ENCODE measurements around the gene ARHGAP9.

ARHGAP9 gene

DNA sequence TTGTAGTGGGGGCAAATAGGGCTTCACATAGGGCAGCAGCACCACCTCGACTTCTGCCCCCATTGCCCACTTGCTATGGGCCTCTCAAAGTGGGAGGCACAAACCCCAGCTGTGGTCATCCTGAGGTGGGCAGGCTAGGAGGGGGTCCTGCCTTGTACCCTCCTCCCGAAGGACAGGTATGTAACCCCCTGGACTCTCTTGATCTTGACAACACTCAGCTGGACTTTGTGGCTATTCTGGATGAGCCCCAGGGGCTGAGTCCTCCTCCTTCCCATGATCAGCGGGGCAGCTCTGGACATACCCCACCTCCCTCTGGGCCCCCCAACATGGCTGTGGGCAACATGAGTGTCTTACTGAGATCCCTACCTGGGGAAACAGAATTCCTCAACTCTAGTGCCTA, 8.0 kb downstream of the ARHGAP9 start:
- H3K27ac ChIP-seq (ENCODE audit: low read length): no peak overlapping the region
- H3F3A ChIP-seq (ENCODE audit: insufficient read depth, low read length): no peaks in the 10 kb centered on the region
- no peak overlapping the region for H3K9ac ChIP-seq (ENCODE audit: low read length)
- H3K79me2 ChIP-seq (ENCODE audit: low read length): no peaks in the 10 kb centered on the region
- peaks cover 18% of the 10 kb centered on the region for H3K27me3 ChIP-seq (replicated peaks; ENCODE audit: insufficient read depth, low read length)
- DNase-seq: no peak
- TF ChIP-seq EZH2phosphoT487 (IDR thresholded peaks at IDR 0.05; ENCODE audit: low read length): no peak
- no peak for TF ChIP-seq EZH2 (optimal IDR thresholded peaks at IDR 0.05; ENCODE audit: low read depth, low read length)
- TF ChIP-seq CTCF (IDR thresholded peaks at IDR 0.05; ENCODE audit: low read length): no peak
- H3K4me1 ChIP-seq (ENCODE audit: low read length): no peaks in the 10 kb centered on the region
- no peak overlapping the region for H3K4me3 ChIP-seq (ENCODE audit: low read length)
- no peaks in the 10 kb centered on the region for H4K20me1 ChIP-seq (ENCODE audit: insufficient read depth, low read length)
- no peaks in the 10 kb centered on the region for H3K36me3 ChIP-seq (replicated peaks; ENCODE audit: insufficient read depth, low read length)
- no peak overlapping the region for H3K4me2 ChIP-seq (ENCODE audit: low read depth, low read length)
- no peaks in the 10 kb centered on the region for H3K9me2 ChIP-seq (replicated peaks; ENCODE audit: insufficient read depth, low read length)
- H2AFZ ChIP-seq (ENCODE audit: low read length): no peak overlapping the region
- no peaks in the 10 kb centered on the region for H3K9me3 ChIP-seq (replicated peaks; ENCODE audit: insufficient read depth, low read length)

- H3K9me2 ChIP-seq (replicated peaks; ENCODE audit: insufficient read depth, low read length): no peaks in the 10 kb centered on the region
- H3F3A ChIP-seq (ENCODE audit: insufficient read depth, low read length): no peaks in the 10 kb centered on the region
- no peak overlapping the region for H3K4me3 ChIP-seq (ENCODE audit: low read length)
- no peaks in the 10 kb centered on the region for H4K20me1 ChIP-seq (ENCODE audit: insufficient read depth, low read length)
- H2AFZ ChIP-seq (ENCODE audit: low read length): no peak overlapping the region
- no peak for DNase-seq
- H3K9me3 ChIP-seq (replicated peaks; ENCODE audit: insufficient read depth, low read length): no peaks in the 10 kb centered on the region
- no peak overlapping the region for H3K4me2 ChIP-seq (ENCODE audit: low read depth, low read length)
- H3K4me1 ChIP-seq (ENCODE audit: low read length): no peaks in the 10 kb centered on the region
- no peaks in the 10 kb centered on the region for H3K79me2 ChIP-seq (ENCODE audit: low read length)
- H3K27ac ChIP-seq (ENCODE audit: low read length): no peak overlapping the region
- H3K36me3 ChIP-seq (replicated peaks; ENCODE audit: insufficient read depth, low read length): no peaks in the 10 kb centered on the region
- H3K9ac ChIP-seq (ENCODE audit: low read length): no peak overlapping the region
- H3K27me3 ChIP-seq (replicated peaks; ENCODE audit: insufficient read depth, low read length): peaks cover 23% of the 10 kb centered on the region
- TF ChIP-seq EZH2 (optimal IDR thresholded peaks at IDR 0.05; ENCODE audit: low read depth, low read length) (no peak), CTCF (IDR thresholded peaks at IDR 0.05; ENCODE audit: low read length) (no peak), EZH2phosphoT487 (IDR thresholded peaks at IDR 0.05; ENCODE audit: low read length) (no peak)
These were observed 8.6 kb downstream of the ARHGAP9 start for GRCh38 chr12:57470970-57471656.

- Histone ChIP-seq H3K4me3 (ENCODE audit: low read length) (no peak overlapping the region), H3K9me3 (replicated peaks; ENCODE audit: insufficient read depth, low read length) (no peaks in the 10 kb centered on the region), H3F3A (ENCODE audit: insufficient read depth, low read length) (no peaks in the 10 kb centered on the region), H3K79me2 (ENCODE audit: low read length) (no peaks in the 10 kb centered on the region), H4K20me1 (ENCODE audit: insufficient read depth, low read length) (no peaks in the 10 kb centered on the region), H3K9ac (ENCODE audit: low read length) (no peak overlapping the region), H2AFZ (ENCODE audit: low read length) (no peak overlapping the region), H3K27me3 (replicated peaks; ENCODE audit: insufficient read depth, low read length) (peaks cover 30% of the 10 kb centered on the region), H3K36me3 (replicated peaks; ENCODE audit: insufficient read depth, low read length) (no peaks in the 10 kb centered on the region), H3K4me2 (ENCODE audit: low read depth, low read length) (no peak overlapping the region), H3K9me2 (replicated peaks; ENCODE audit: insufficient read depth, low read length) (no peaks in the 10 kb centered on the region), H3K4me1 (ENCODE audit: low read length) (no peaks in the 10 kb centered on the region), H3K27ac (ENCODE audit: low read length) (no peak overlapping the region)
- no peak for DNase-seq
- TF ChIP-seq EZH2 (optimal IDR thresholded peaks at IDR 0.05; ENCODE audit: low read depth, low read length): no peak
- TF ChIP-seq CTCF (IDR thresholded peaks at IDR 0.05; ENCODE audit: low read length): no peak
These were observed 9.2 kb downstream of the ARHGAP9 start for GRCh38 chr12:57470286-57470969.

All from MM.1S (cell line).